ENCODE measurements around the gene UGT1A1. TPM values are rescaled to one million over a fixed set of nuclear protein-coding genes. Genes with fewer than 3 reads are reported as not detected.

The UGT1A1 gene
- total and polyA plus RNA-seq, 12 donors: not detected

DNA sequence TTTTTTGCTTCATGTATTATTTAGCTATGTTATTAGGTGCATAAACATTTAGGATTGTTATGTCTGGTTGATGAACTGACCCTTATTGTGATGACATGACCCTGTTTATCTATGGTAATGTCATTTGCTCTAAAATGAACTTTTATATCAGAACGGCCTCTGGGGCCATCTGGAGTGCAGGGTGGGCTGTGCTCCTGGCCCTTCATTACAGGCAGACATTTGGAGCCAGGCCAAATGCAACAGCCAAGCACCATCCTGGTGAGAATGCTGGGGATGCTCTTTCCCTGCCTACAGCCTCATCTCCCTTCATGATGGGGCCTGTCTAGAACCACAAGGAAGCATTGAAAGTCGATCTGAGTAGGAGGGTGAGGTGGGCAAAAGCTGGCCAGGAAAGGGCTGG is 56.3 kb downstream of the UGT1A1 start:
- peaks cover 0 to 35% (median 0%) of the 10 kb centered on the region in 7 donors for H3K27me3 ChIP-seq
- no peak for ATAC-seq
- no peak overlapping the region for H3K4me3 ChIP-seq
- DNase-seq: no peak
- H3K27ac ChIP-seq: no peak overlapping the region
- no peaks in the 10 kb centered on the region for H3K4me1 ChIP-seq
- no peaks in the 10 kb centered on the region for H3K36me3 ChIP-seq
- WGBS, 2 donors: 30 to 35% methylated on average over 2 of the region's 2 CpGs
- TF ChIP-seq, protein P1, sequence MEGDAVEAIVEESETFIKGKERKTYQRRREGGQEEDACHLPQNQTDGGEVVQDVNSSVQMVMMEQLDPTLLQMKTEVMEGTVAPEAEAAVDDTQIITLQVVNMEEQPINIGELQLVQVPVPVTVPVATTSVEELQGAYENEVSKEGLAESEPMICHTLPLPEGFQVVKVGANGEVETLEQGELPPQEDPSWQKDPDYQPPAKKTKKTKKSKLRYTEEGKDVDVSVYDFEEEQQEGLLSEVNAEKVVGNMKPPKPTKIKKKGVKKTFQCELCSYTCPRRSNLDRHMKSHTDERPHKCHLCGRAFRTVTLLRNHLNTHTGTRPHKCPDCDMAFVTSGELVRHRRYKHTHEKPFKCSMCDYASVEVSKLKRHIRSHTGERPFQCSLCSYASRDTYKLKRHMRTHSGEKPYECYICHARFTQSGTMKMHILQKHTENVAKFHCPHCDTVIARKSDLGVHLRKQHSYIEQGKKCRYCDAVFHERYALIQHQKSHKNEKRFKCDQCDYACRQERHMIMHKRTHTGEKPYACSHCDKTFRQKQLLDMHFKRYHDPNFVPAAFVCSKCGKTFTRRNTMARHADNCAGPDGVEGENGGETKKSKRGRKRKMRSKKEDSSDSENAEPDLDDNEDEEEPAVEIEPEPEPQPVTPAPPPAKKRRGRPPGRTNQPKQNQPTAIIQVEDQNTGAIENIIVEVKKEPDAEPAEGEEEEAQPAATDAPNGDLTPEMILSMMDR (IDR thresholded peaks at IDR 0.05): no peak
- peaks cover 0 to 9% (median 0%) of the 10 kb centered on the region in 11 donors for H3K9me3 ChIP-seq
- intact Hi-C loops (cut with DNase I): no loop called here

DNA sequence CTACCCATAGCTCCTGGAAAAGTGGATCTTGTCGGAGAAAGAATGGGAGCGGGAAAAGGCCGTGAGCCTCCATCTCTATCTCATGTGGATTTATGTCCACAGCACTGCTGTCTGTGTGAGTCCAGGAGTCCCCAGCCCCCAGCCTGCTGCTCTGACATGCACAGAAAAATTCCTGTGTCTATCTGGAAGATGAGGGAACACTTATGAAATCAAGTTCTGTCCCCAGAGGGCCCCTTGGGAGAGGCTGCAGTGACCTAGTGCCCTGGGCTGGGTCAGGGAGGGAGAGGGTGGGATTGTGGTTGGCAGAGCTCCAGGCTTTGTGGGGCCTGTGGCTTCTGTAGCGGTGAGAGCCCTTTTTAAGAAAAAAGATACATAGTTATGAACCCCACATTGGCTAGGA is 56.7 kb downstream of the UGT1A1 start:
- ATAC-seq: peak in 1 of 8 donors; percentile 16
- peaks cover 0 to 38% (median 0%) of the 10 kb centered on the region in 7 donors for H3K27me3 ChIP-seq
- no peak overlapping the region for H3K4me3 ChIP-seq
- no peaks in the 10 kb centered on the region for H3K36me3 ChIP-seq
- TF ChIP-seq, protein P1 (IDR thresholded peaks at IDR 0.05): no peak
- peaks cover 0 to 9% (median 0%) of the 10 kb centered on the region in 11 donors for H3K9me3 ChIP-seq
- DNase-seq: peak in 1 of 2 donors; percentile 34
- WGBS, 2 donors: 71 to 77% methylated on average over 4 of the region's 4 CpGs
- intact Hi-C loops (cut with DNase I): no loop called here
- H3K4me1 ChIP-seq: no peaks in the 10 kb centered on the region
- no peak overlapping the region for H3K27ac ChIP-seq

DNA sequence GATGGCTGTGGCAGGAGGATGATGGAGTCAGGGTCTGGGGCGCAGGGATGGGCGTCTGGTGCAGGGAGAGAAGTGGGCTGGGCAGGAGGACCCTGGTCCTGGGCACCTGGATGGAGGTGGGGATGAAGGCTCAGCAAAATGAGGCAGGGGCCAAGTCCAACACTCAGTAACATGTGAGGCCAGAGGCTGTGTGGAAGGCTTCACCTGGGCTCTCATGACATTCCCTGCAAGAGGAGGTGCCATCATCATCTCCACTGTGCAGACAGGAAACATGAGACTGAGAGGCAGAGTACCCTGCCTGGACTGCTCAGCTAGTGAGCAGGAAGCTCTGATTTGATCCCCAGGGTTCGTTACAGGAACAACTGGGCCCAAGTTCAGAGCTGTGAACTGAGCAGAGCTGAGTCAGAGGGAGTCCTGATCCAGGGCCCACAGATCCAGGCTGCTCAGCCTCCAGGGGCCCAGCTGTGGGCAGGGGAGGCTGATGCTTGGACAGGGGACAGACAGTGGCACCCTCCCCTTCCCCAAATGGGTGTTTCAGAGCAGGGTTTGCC is 57.4 kb downstream of the UGT1A1 start:
- Histone ChIP-seq H3K4me1 (no peaks in the 10 kb centered on the region), H3K9me3 (peaks cover 0 to 9% (median 0%) of the 10 kb centered on the region in 11 donors), H3K36me3 (no peaks in the 10 kb centered on the region), H3K27me3 (peaks cover 0 to 34% (median 0%) of the 10 kb centered on the region in 7 donors), H3K4me3 (no peak overlapping the region), H3K27ac (no peak overlapping the region)
- intact Hi-C loops (cut with DNase I): no loop called here
- DNase-seq (no peak), ATAC-seq (peak in 1 of 8 donors; percentile 5)
- WGBS, 2 donors: 66 to 73% methylated on average over 3 of the region's 3 CpGs
- TF ChIP-seq, protein P1 (IDR thresholded peaks at IDR 0.05): no peak

DNA sequence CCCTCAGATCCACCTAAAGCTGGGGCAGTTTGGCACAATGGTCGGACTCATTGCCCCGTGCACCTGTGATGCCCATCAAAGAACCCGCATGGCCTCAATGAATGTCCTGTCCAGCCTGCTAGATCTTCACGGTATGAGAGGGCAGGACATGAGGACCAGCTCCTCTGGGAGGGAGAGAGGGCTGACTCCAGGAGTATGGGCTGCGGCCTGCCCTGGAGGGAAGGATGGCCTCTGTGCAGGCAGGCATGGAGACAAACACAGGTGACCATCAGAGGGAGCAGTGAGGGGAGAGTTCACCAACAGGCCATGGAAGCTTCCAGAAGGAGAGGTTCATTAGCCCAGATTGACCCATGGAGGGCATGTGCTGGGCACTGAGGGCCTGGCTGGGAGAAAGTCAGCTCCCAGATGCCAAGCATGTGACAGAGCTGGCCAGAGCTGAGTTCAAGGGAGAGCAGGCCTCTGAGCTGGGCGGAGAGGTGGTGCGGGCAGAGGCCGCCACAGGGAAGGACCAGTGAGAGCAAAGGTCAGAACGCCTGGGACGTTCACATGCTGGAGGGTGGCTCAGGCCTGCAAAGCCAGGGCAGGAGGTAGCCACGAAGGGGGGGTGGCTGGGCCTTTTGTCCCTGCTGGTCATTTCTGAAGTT is 58.0 kb downstream of the UGT1A1 start:
- intact Hi-C loops (cut with DNase I): no loop called here
- TF ChIP-seq, protein P1 (IDR thresholded peaks at IDR 0.05): no peak
- WGBS, 2 donors: 90 to 91% methylated on average over 11 of the region's 11 CpGs
- Histone ChIP-seq H3K36me3 (no peaks in the 10 kb centered on the region), H3K4me1 (no peaks in the 10 kb centered on the region), H3K27me3 (peaks cover 0 to 34% (median 0%) of the 10 kb centered on the region in 7 donors), H3K27ac (no peak overlapping the region), H3K4me3 (no peak overlapping the region), H3K9me3 (peaks cover 0 to 9% (median 0%) of the 10 kb centered on the region in 11 donors)
- no peak for DNase-seq
- ATAC-seq: no peak

All from heart right ventricle (tissue), 16 donors.